BJ (cell line): ENCODE results near the gene ARHGAP45. TPM values are rescaled to one million over a fixed set of nuclear protein-coding genes. Genes with fewer than 3 reads are reported as not detected.

Source experiments
- CTCF ChIA-PET: fragments of 350-600 bp; formaldehyde crosslinking; extraction: SDS; loops from one replicate; lab custom pipeline; 2021; ENCODE audit warnings: antibody characterized with exemption, inconsistent platforms; lab: Yijun Ruan, JAX
- POLR2A ChIA-PET: fragments of 300-600 bp; sonication (Branson Sonifier 250); formaldehyde crosslinking; extraction: SDS; loops from one replicate; lab custom pipeline; 2021; ENCODE audit warnings: antibody characterized with exemption; lab: Charles Lee
- DNase-seq: peaks from one replicate; pipeline ENCODE4 v3.0.0-alpha.2; 2011; ENCODE audit warnings: low read depth
- H3K27me3 ChIP-seq: 2 replicates; pipeline ENCODE4 v1.6.0; 2011; ENCODE audit warnings: low read length; ENCODE audit not compliant: control insufficient read depth, insufficient read depth
- H3K36me3 ChIP-seq: 2 replicates; pipeline ENCODE4 v1.5.1; 2011; ENCODE audit warnings: low read length; ENCODE audit not compliant: control insufficient read depth, insufficient read depth
- H3K4me3 ChIP-seq: 2 replicates; pipeline ENCODE4 v1.5.1; 2011; ENCODE audit warnings: low read depth, mild to moderate bottlenecking, control low read depth, low read length
- CTCF ChIP-seq: IDR thresholded peaks from 2 replicates; pipeline ENCODE4 v1.5.1; 2011; ENCODE audit warnings: low read depth, mild to moderate bottlenecking, control low read depth, inconsistent platforms, low read length, moderate library complexity; ENCODE audit not compliant: insufficient read depth
- polyA plus RNA-seq: library from polyadenylated mRNA; depleted of rRNA; stranded (reverse); fragments of >200 nt; gene quantifications from 2 replicates; pipeline ENCODE4 v1.2.3, GENCODE V29; 2011

Gene ARHGAP45
- polyA plus RNA-seq, 1 experiment, result 0.13 TPM

- ChIA-PET POLR2A (no interaction called here), CTCF (no interaction called here)
- DNase-seq, result no peak
- Histone ChIP-seq H3K36me3 (no peaks in the 10 kb centered on the region), H3K27me3 (no peaks in the 10 kb centered on the region), H3K4me3 (no peak overlapping the region)
- no peak for TF ChIP-seq CTCF
These were observed 9.7 kb upstream of the ARHGAP45 start for GRCh38 chr19:1057176-1057855.

GRCh38 chr19:1058112-1058511 lies 8.9 kb upstream of the ARHGAP45 start:
- CTCF ChIA-PET, result no interaction called here
- TF ChIP-seq CTCF, result no peak
- no peak for DNase-seq
- Histone ChIP-seq H3K4me3 (no peak overlapping the region), H3K27me3 (no peaks in the 10 kb centered on the region), H3K36me3 (no peaks in the 10 kb centered on the region)
- POLR2A ChIA-PET, result no interaction called here

GRCh38 chr19:1060689-1061088 lies 6.3 kb upstream of the ARHGAP45 start:
- no peak for DNase-seq
- CTCF ChIA-PET, result no interaction called here
- H3K36me3 ChIP-seq, result no peaks in the 10 kb centered on the region
- TF ChIP-seq CTCF, result no peak
- POLR2A ChIA-PET, result no interaction called here
- no peaks in the 10 kb centered on the region for H3K27me3 ChIP-seq
- H3K4me3 ChIP-seq, result no peak overlapping the region

- ChIA-PET POLR2A (interaction anchor here (0.6 kb wide), 1 partner anchor 21 kb away, joined by 5 read pairs; no protein-coding TSS in a partner anchor), CTCF (no interaction called here)
- no peak for DNase-seq
- Histone ChIP-seq H3K4me3 (no peak overlapping the region), H3K27me3 (peaks cover 1% of the 10 kb centered on the region; the same call in 1 of the 2 replicates), H3K36me3 (no peaks in the 10 kb centered on the region)
- no peak for TF ChIP-seq CTCF
These were observed 5.0 kb upstream of the ARHGAP45 start for GRCh38 chr19:1061987-1062386.

GRCh38 chr19:1062387-1063029 lies 4.5 kb upstream of the ARHGAP45 start:
- ChIA-PET CTCF (no interaction called here), POLR2A (interaction anchor here (0.6 kb wide), 1 partner anchor 20 kb away, joined by 5 read pairs; no protein-coding TSS in a partner anchor)
- Histone ChIP-seq H3K4me3 (no peak overlapping the region), H3K36me3 (no peaks in the 10 kb centered on the region), H3K27me3 (peaks cover 2% of the 10 kb centered on the region; the same call in 1 of the 2 replicates)
- no peak for DNase-seq
- no peak for TF ChIP-seq CTCF
